Measurements from ENCODE around the gene LIFR. TPM values are rescaled to one million over a fixed set of nuclear protein-coding genes. Genes with fewer than 3 reads are reported as not detected.

LIFR gene, protein sequence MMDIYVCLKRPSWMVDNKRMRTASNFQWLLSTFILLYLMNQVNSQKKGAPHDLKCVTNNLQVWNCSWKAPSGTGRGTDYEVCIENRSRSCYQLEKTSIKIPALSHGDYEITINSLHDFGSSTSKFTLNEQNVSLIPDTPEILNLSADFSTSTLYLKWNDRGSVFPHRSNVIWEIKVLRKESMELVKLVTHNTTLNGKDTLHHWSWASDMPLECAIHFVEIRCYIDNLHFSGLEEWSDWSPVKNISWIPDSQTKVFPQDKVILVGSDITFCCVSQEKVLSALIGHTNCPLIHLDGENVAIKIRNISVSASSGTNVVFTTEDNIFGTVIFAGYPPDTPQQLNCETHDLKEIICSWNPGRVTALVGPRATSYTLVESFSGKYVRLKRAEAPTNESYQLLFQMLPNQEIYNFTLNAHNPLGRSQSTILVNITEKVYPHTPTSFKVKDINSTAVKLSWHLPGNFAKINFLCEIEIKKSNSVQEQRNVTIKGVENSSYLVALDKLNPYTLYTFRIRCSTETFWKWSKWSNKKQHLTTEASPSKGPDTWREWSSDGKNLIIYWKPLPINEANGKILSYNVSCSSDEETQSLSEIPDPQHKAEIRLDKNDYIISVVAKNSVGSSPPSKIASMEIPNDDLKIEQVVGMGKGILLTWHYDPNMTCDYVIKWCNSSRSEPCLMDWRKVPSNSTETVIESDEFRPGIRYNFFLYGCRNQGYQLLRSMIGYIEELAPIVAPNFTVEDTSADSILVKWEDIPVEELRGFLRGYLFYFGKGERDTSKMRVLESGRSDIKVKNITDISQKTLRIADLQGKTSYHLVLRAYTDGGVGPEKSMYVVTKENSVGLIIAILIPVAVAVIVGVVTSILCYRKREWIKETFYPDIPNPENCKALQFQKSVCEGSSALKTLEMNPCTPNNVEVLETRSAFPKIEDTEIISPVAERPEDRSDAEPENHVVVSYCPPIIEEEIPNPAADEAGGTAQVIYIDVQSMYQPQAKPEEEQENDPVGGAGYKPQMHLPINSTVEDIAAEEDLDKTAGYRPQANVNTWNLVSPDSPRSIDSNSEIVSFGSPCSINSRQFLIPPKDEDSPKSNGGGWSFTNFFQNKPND
- total RNA-seq: 28.2 and 33.4 TPM in 2 replicates

GRCh38 chr5:38556599-38557307 lies at the start of gene LIFR:
Gene LIFR, minus strand, starts transcription at chr5:38556646. Its CDS starts 25,999 bp downstream, at chr5:38530647.

Small RNA genes within 50 kb of the gene (small RNA-seq; reads per million reads assigned to genes)
- gene AC091839.1 (not detected), gene MIR3650 (not detected)

Data from hair follicle dermal papilla cell (primary cell).